H1 (cell line): ENCODE results near the gene CDK8. TPM values are rescaled to one million over a fixed set of nuclear protein-coding genes. Genes with fewer than 3 reads are reported as not detected.

ENCODE experiments used
- CTCF ChIA-PET: fragments of 300-600 bp; sonication (Branson Sonifier 250); formaldehyde crosslinking; loops from one replicate; lab custom pipeline; 2021; ENCODE audit not compliant: partially characterized antibody; lab: Charles Lee
- POLR2A ChIA-PET: fragments of 300-600 bp; sonication (Branson Sonifier 250); formaldehyde crosslinking; loops from one replicate; lab custom pipeline; 2021; ENCODE audit warnings: inconsistent platforms; ENCODE audit not compliant: partially characterized antibody; lab: Charles Lee
- DNase-seq, 2 experiments: peaks; one replicate each; pipeline versions ENCODE4 v3.0.0 to v3.0.0-alpha.2; 2010 to 2022; ENCODE audit warnings: low spot score in 2 of 2, low read depth in 1 of 2, mixed read lengths in 1 of 2
- FAIRE-seq: peaks from 2 replicates; lab custom pipeline; 2011; peaks lifted over from hg19 to GRCh38; lab: Jason Lieb, UNC
- H2AFZ ChIP-seq: 2 replicates; pipeline ENCODE4 v1.8.1; 2012; ENCODE audit warnings: low read length, inconsistent platforms
- H2AK5ac ChIP-seq: 2 replicates; pipeline ENCODE4 v1.6.1; 2013; ENCODE audit warnings: low read depth, low read length
- H2BK120ac ChIP-seq: replicated peaks from 2 replicates; pipeline ENCODE3; 2013; ENCODE audit warnings: low read depth, low read length, inconsistent platforms
- H2BK12ac ChIP-seq: 2 replicates; pipeline ENCODE4 v1.6.1; 2013; ENCODE audit warnings: low read depth, low read length
- H2BK15ac ChIP-seq: 2 replicates; pipeline ENCODE4 v1.6.1; 2013; ENCODE audit warnings: low read length
- H2BK20ac ChIP-seq: 2 replicates; pipeline ENCODE4 v1.6.1; 2013; ENCODE audit warnings: low read length
- H2BK5ac ChIP-seq: 2 replicates; pipeline ENCODE4 v1.6.1; 2013; ENCODE audit warnings: low read depth, low read length
- H3K14ac ChIP-seq: 2 replicates; pipeline ENCODE4 v1.6.1; 2013; ENCODE audit warnings: inconsistent platforms; ENCODE audit not compliant: insufficient read length
- H3K18ac ChIP-seq: 2 replicates; pipeline ENCODE4 v1.6.1; 2013; ENCODE audit warnings: low read length; ENCODE audit errors: extremely low read depth
- H3K23ac ChIP-seq: 2 replicates; pipeline ENCODE4 v1.6.1; 2013; ENCODE audit warnings: inconsistent platforms; ENCODE audit not compliant: insufficient read length
- H3K23me2 ChIP-seq: 2 replicates; pipeline ENCODE4 v1.6.1; 2013; ENCODE audit warnings: low read depth, low read length
- H3K27ac ChIP-seq: 2 replicates; pipeline ENCODE4 v1.6.1; 2011; ENCODE audit warnings: low read depth, low read length, inconsistent platforms
- H3K27me3 ChIP-seq, 4 experiments: replicated peaks in 1 of 4; 1 replicate in 1 of 4; 2 replicates in 3 of 4; pipeline versions ENCODE4 v1.6.1 to v1.8.1; 2011 to 2013; ENCODE audit warnings: low read length in 3 of 4, mild to moderate bottlenecking in 3 of 4, inconsistent platforms in 2 of 4, mixed read lengths in 2 of 4, moderate library complexity in 1 of 4; ENCODE audit not compliant: control insufficient read depth in 3 of 4, insufficient read depth in 3 of 4; ENCODE audit errors: extremely low read depth in 1 of 4
- H3K36me3 ChIP-seq, 4 experiments: 2 replicates each; pipeline versions ENCODE4 v1.6.1 to v1.8.1; 2011 to 2013; ENCODE audit warnings: mild to moderate bottlenecking in 4 of 4, low read length in 3 of 4, moderate library complexity in 2 of 4, control low read depth in 1 of 4, inconsistent platforms in 1 of 4; ENCODE audit not compliant: insufficient read depth in 4 of 4, control insufficient read depth in 2 of 4
- H3K4ac ChIP-seq: replicated peaks from 2 replicates; pipeline ENCODE3; 2013; ENCODE audit warnings: low read length, low read depth, mixed read lengths, inconsistent platforms; ENCODE audit not compliant: insufficient read length
- H3K4me1 ChIP-seq, 4 experiments: replicated peaks in 1 of 4; 1 replicate in 1 of 4; 2 replicates in 3 of 4; pipeline versions ENCODE4 v1.6.1 to v1.8.1; 2011 to 2013; ENCODE audit warnings: low read length in 3 of 4, inconsistent platforms in 2 of 4, mixed read lengths in 1 of 4; ENCODE audit not compliant: insufficient read depth in 4 of 4, control insufficient read depth in 3 of 4
- H3K4me2 ChIP-seq, 2 experiments: 2 replicates each; pipeline versions ENCODE4 v1.6.1 to v1.8.1; 2011 to 2013; ENCODE audit warnings: low read depth in 2 of 2, low read length in 2 of 2, control low read depth in 1 of 2, inconsistent platforms in 1 of 2, mild to moderate bottlenecking in 1 of 2; ENCODE audit not compliant: insufficient read depth in 1 of 2
- H3K4me3 ChIP-seq, 4 experiments: fragments of 200-600, 300-600 bp in 1 of 4; sonication (generic), shearing (Covaris generic), sonication (Bioruptor Twin) in 1 of 4; 2 replicates each; pipeline versions ENCODE4 v1.5.1 to v1.8.1; 2011 to 2016; ENCODE audit warnings: low read length in 4 of 4, low read depth in 3 of 4, control low read depth in 2 of 4, inconsistent platforms in 2 of 4, mild to moderate bottlenecking in 2 of 4, mixed read lengths in 1 of 4, moderate library complexity in 1 of 4; ENCODE audit not compliant: insufficient read depth in 2 of 4; ENCODE audit errors: extremely low read depth in 1 of 4
- H3K56ac ChIP-seq: replicated peaks from 2 replicates; pipeline ENCODE3; 2013; ENCODE audit warnings: low read depth, mild to moderate bottlenecking, mixed read lengths, low read length, inconsistent platforms; ENCODE audit not compliant: insufficient read length
- H3K79me1 ChIP-seq: 2 replicates; pipeline ENCODE4 v1.6.1; 2013; ENCODE audit warnings: low read depth, low read length, control low read depth
- H3K79me2 ChIP-seq, 2 experiments: 2 replicates each; pipeline versions ENCODE4 v1.6.1 to v1.8.1; 2012 to 2013; ENCODE audit warnings: low read length in 2 of 2, mild to moderate bottlenecking in 2 of 2, inconsistent platforms in 1 of 2; ENCODE audit not compliant: insufficient read depth in 2 of 2, control insufficient read depth in 1 of 2
- H3K9ac ChIP-seq, 4 experiments: replicated peaks in 1 of 4; 1 replicate in 1 of 4; 2 replicates in 3 of 4; pipeline versions ENCODE4 v1.6.1 to v1.8.1; 2011 to 2013; ENCODE audit warnings: low read depth in 3 of 4, low read length in 3 of 4, control low read depth in 2 of 4, mild to moderate bottlenecking in 2 of 4, moderate library complexity in 2 of 4, inconsistent platforms in 1 of 4; ENCODE audit errors: extremely low read depth in 1 of 4
- H3K9me3 ChIP-seq, 2 experiments: 2 replicates each; pipeline versions ENCODE4 v1.6.1 to v1.8.1; 2012 to 2013; ENCODE audit warnings: mild to moderate bottlenecking in 2 of 2, moderate library complexity in 2 of 2, control low read depth in 1 of 2, inconsistent platforms in 1 of 2, low read depth in 1 of 2, low read length in 1 of 2, mixed read lengths in 1 of 2; ENCODE audit not compliant: insufficient read depth in 2 of 2
- H4K20me1 ChIP-seq, 2 experiments: replicated peaks in 1 of 2; 2 replicates each; pipeline versions ENCODE3 to v1.8.1; 2011 to 2013; ENCODE audit warnings: inconsistent platforms in 2 of 2, low read length in 2 of 2, mild to moderate bottlenecking in 1 of 2; ENCODE audit not compliant: insufficient read depth in 2 of 2, control insufficient read depth in 1 of 2
- H4K5ac ChIP-seq: 2 replicates; pipeline ENCODE4 v1.6.1; 2013; ENCODE audit warnings: low read length, low read depth, mixed read lengths, inconsistent platforms; ENCODE audit not compliant: insufficient read length
- H4K8ac ChIP-seq: 2 replicates; pipeline ENCODE4 v1.8.0; 2013; ENCODE audit warnings: mild to moderate bottlenecking, moderate library complexity, low read length, inconsistent platforms; ENCODE audit not compliant: insufficient read depth; ENCODE audit errors: extremely low read depth
- H4K91ac ChIP-seq: replicated peaks from 2 replicates; pipeline ENCODE3; 2013; ENCODE audit warnings: low read length, mixed read lengths, inconsistent platforms; ENCODE audit not compliant: insufficient read length
- BCL11A ChIP-seq, 2 experiments: IDR thresholded peaks; one replicate each; pipeline ENCODE4 v1.6.1; 2011; ENCODE audit warnings: low read depth in 2 of 2, low read length in 2 of 2, mild to moderate bottlenecking in 2 of 2
- CREB1 ChIP-seq: IDR thresholded peaks from 2 replicates; pipeline ENCODE4 v1.6.1; 2012; ENCODE audit warnings: inconsistent platforms
- EZH2 ChIP-seq: fragments of 200-600 bp; sonication (generic); IDR thresholded peaks from 2 replicates; pipeline ENCODE4 v1.7.1; 2012; ENCODE audit warnings: low read depth, mild to moderate bottlenecking, moderate library complexity, low read length, inconsistent platforms; ENCODE audit not compliant: severe bottlenecking
- GTF2F1 ChIP-seq: IDR thresholded peaks from 2 replicates; pipeline ENCODE4 v1.6.1; 2012; ENCODE audit warnings: low read depth, low read length, improper control_type of control experiment, borderline replicate concordance
- JUND ChIP-seq: IDR thresholded peaks from 2 replicates; pipeline ENCODE4 v1.6.1; 2011; ENCODE audit warnings: mild to moderate bottlenecking, improper control_type of control experiment, low read length
- MAFK ChIP-seq: IDR thresholded peaks from 2 replicates; pipeline ENCODE4 v1.6.1; 2012; ENCODE audit warnings: low read depth, mild to moderate bottlenecking, improper control_type of control experiment, low read length
- NRF1 ChIP-seq: IDR thresholded peaks from 2 replicates; pipeline ENCODE4 v1.6.1; 2011; ENCODE audit warnings: mild to moderate bottlenecking, low read depth, low read length, improper control_type of control experiment
- PHF8 ChIP-seq: fragments of 200-600 bp; sonication (generic); conservative IDR thresholded peaks from 2 replicates; pipeline ENCODE4 v1.7.1; 2012; ENCODE audit warnings: low read depth, mild to moderate bottlenecking, inconsistent platforms, low read length, moderate library complexity
- POLR2A ChIP-seq, 2 experiments: IDR thresholded peaks; 1 replicate in 1 of 2; 2 replicates in 1 of 2; pipeline ENCODE4 v1.6.1; 2011; ENCODE audit warnings: low read depth in 2 of 2, low read length in 2 of 2, mild to moderate bottlenecking in 2 of 2; ENCODE audit errors: control extremely low read depth in 1 of 2
- RBBP5 ChIP-seq: IDR thresholded peaks from 2 replicates; pipeline ENCODE4 v1.7.1; 2012; ENCODE audit warnings: low read depth, mild to moderate bottlenecking, inconsistent platforms, low read length, moderate library complexity, borderline replicate concordance
- RXRA ChIP-seq: IDR thresholded peaks from 2 replicates; pipeline ENCODE4 v1.6.1; 2011; ENCODE audit warnings: low read depth, mild to moderate bottlenecking, low read length, moderate library complexity; ENCODE audit not compliant: insufficient read depth
- SIRT6 ChIP-seq: IDR thresholded peaks from one replicate; pipeline ENCODE4 v1.7.1; 2012; ENCODE audit warnings: low read length, inconsistent platforms
- SRF ChIP-seq: IDR thresholded peaks from 2 replicates; pipeline ENCODE4 v1.6.1; 2011; ENCODE audit warnings: mild to moderate bottlenecking, low read depth, low read length, moderate library complexity
- TAF1 ChIP-seq: IDR thresholded peaks from 2 replicates; pipeline ENCODE4 v1.6.1; 2011; ENCODE audit warnings: mild to moderate bottlenecking, low read depth, low read length
- TAF7 ChIP-seq: optimal IDR thresholded peaks from 2 replicates; pipeline ENCODE3; 2011; ENCODE audit warnings: low read depth, mild to moderate bottlenecking, inconsistent platforms, low read length, moderate library complexity, borderline replicate concordance
- YY1 ChIP-seq: IDR thresholded peaks from 2 replicates; pipeline ENCODE4 v1.6.1; 2011; ENCODE audit warnings: low read depth, mild to moderate bottlenecking, low read length
- WGBS, 2 experiments: shearing (Covaris generic) in 1 of 2; methylation state at CpG; one replicate each; pipeline versions ENCODE4 v1.1.6 to v1.1.7; 2013 to 2015; ENCODE audit warnings: low lambda C conversion rate in 2 of 2, mixed read lengths in 2 of 2, inconsistent platforms in 1 of 2, low coverage in 1 of 2, missing lambda C conversion rate in 1 of 2; ENCODE audit not compliant: insufficient replicate concordance in 2 of 2, insufficient coverage in 1 of 2, insufficient read length in 1 of 2; ENCODE audit errors: extremely low coverage in 1 of 2, missing lambda C conversion rate in 1 of 2; 5-methylcytosine and 5-hydroxymethylcytosine counted together
- polyA plus RNA-seq, 7 experiments: library from polyadenylated mRNA; depleted of rRNA in 3 of 7; stranded (reverse) in 5 of 7; unstranded in 2 of 7; fragments of >200 nt in 5 of 7; fragments of 200-250 nt in 2 of 7; gene quantifications; 1 replicate in 5 of 7; 2 replicates in 1 of 7; 4 replicates in 1 of 7; pipeline versions ENCODE4 v1.2.1 to v1.2.3, GENCODE V29; 2011 to 2013; ENCODE audit warnings: missing spikeins in 2 of 7, mixed read lengths in 2 of 7
- total RNA-seq: library from RNA; stranded (reverse); fragmentation: NEBNext Ultra II Directional; extraction: Animal tissue kit (Norgen Biotek cat#: 25700); gene quantifications from 2 replicates; pipeline ENCODE4 v1.2.1, GENCODE V29; 2021

The CDK8 gene
- total and polyA plus RNA-seq, 2 of the 8 experiments (the other 6 are each of a cell fraction or from before 2014, with no cell fraction given), result 22.1 to 25.6 TPM

GRCh38 chr13:26435646-26436045 is 181.7 kb downstream of the CDK8 start:
- H3K27me3 ChIP-seq, result no peaks in the 10 kb centered on the region
- CTCF ChIA-PET, result interaction anchor here (0.9 to 1.9 kb wide), 2 partner anchors 9 to 11 kb away, joined by 3 to 5 read pairs; no protein-coding TSS in a partner anchor
- H2BK5ac ChIP-seq, result no peak overlapping the region
- no peak overlapping the region for H2AK5ac ChIP-seq
- FAIRE-seq (no peak), DNase-seq (no peak)
- no peak overlapping the region for H3K23ac ChIP-seq
- H3K4ac ChIP-seq, result no peak overlapping the region
- no peak overlapping the region for H4K8ac ChIP-seq
- H2BK15ac ChIP-seq, result no peak overlapping the region
- no peak overlapping the region for H3K14ac ChIP-seq
- no peak overlapping the region for H4K91ac ChIP-seq
- no peaks in the 10 kb centered on the region for H3K79me1 ChIP-seq
- H3K56ac ChIP-seq, result no peak overlapping the region
- peaks cover 0 to 3% (median 0%) of the 10 kb centered on the region in 4 experiments; a peak in 1 of 7 replicates for H3K4me1 ChIP-seq
- H2BK20ac ChIP-seq, result no peak overlapping the region
- no peak overlapping the region for H2BK12ac ChIP-seq
- no peak overlapping the region for H3K27ac ChIP-seq
- H3K36me3 ChIP-seq, result no peaks in the 10 kb centered on the region
- peaks cover 8 to 21% of the 10 kb centered on the region in 2 experiments for H3K9me3 ChIP-seq
- POLR2A ChIA-PET, result no interaction called here
- 78% methylated on average over 3 of the region's 3 CpGs; no CpG with 5 or more reads in 1 of the 2 experiments for WGBS, 2 experiments
- no peak overlapping the region for H3K4me3 ChIP-seq
- no peak overlapping the region for H2AFZ ChIP-seq
- no peak overlapping the region for H3K9ac ChIP-seq
- H4K20me1 ChIP-seq, result no peaks in the 10 kb centered on the region
- no peak overlapping the region for H2BK120ac ChIP-seq
- H4K5ac ChIP-seq, result no peak overlapping the region
- H3K79me2 ChIP-seq, result no peaks in the 10 kb centered on the region
- no peak overlapping the region for H3K4me2 ChIP-seq
- H3K18ac ChIP-seq, result no peak overlapping the region
- H3K23me2 ChIP-seq, result no peaks in the 10 kb centered on the region
- TF ChIP-seq YY1, result no peak
- no peak for TF ChIP-seq PHF8
- no peak for TF ChIP-seq SRF
- TF ChIP-seq MAFK, result no peak
- TF ChIP-seq TAF7, result no peak
- TF ChIP-seq NRF1, result no peak
- no peak for TF ChIP-seq JUND
- no peak for TF ChIP-seq CREB1
- no peak for TF ChIP-seq TAF1
- TF ChIP-seq RBBP5, result no peak
- no peak for TF ChIP-seq GTF2F1
- no peak for TF ChIP-seq EZH2
- TF ChIP-seq POLR2A (IDR thresholded peaks at IDR 0.05; ENCODE audit: control extremely low read depth in 1 of 2, low read depth in 2 of 2, low read length in 2 of 2), result no peak
- no peak for TF ChIP-seq SIRT6
- no peak for TF ChIP-seq RXRA
- TF ChIP-seq BCL11A (IDR thresholded peaks at IDR 0.05; ENCODE audit: low read depth in 2 of 2, low read length in 2 of 2), result no peak
